Astrocyte of the cerebellum (primary cell): ENCODE data around the gene PDC.

Source experiments
- DNase-seq: peaks from one replicate; pipeline ENCODE4 v3.0.0-alpha.2; 2011; ENCODE audit warnings: low read depth
- H3K4me3 ChIP-seq: 2 replicates; pipeline ENCODE4 v1.5.1; 2011; ENCODE audit warnings: mild to moderate bottlenecking, low read depth, low read length, moderate library complexity
- in situ Hi-C: cut with HindIII; loops from 2 replicates; pipeline ENCODE4 v1.10.0; 2017; ENCODE audit warnings: low sequenced_read_pairs
- TF ChIP-seq, protein P1 (sequence below): IDR thresholded peaks from 2 replicates; pipeline ENCODE4 v1.5.1; 2012; ENCODE audit warnings: low read length, low read depth, moderate library complexity, mild to moderate bottlenecking; ENCODE audit errors: missing control alignments

Gene PDC

DNA sequence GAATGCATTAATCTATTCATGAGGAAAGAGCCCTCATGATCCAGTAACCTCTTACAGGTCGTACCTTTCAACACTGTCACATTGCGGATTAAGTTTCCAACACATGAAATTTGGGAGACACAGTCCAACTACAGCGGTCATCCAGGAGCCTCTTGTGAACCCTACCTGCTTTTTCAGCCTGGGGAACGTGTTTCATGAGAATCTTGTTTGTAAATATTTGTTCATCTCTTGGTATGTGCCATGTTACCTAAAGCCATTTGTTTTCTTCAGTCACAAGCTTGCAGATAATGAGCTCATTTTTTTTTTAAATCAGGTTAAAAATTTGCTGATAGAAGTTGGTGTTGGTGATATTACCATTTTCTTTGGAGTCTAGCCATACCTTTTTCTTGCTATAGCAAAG lies 37.2 kb upstream of the PDC start:
- in situ Hi-C loops, result loop anchor here (25.0 kb wide), 1 partner anchor 489 kb away; no protein-coding TSS in a partner anchor
- TF ChIP-seq, protein P1, sequence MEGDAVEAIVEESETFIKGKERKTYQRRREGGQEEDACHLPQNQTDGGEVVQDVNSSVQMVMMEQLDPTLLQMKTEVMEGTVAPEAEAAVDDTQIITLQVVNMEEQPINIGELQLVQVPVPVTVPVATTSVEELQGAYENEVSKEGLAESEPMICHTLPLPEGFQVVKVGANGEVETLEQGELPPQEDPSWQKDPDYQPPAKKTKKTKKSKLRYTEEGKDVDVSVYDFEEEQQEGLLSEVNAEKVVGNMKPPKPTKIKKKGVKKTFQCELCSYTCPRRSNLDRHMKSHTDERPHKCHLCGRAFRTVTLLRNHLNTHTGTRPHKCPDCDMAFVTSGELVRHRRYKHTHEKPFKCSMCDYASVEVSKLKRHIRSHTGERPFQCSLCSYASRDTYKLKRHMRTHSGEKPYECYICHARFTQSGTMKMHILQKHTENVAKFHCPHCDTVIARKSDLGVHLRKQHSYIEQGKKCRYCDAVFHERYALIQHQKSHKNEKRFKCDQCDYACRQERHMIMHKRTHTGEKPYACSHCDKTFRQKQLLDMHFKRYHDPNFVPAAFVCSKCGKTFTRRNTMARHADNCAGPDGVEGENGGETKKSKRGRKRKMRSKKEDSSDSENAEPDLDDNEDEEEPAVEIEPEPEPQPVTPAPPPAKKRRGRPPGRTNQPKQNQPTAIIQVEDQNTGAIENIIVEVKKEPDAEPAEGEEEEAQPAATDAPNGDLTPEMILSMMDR, result no peak
- no peak overlapping the region for H3K4me3 ChIP-seq
- DNase-seq, result no peak

DNA sequence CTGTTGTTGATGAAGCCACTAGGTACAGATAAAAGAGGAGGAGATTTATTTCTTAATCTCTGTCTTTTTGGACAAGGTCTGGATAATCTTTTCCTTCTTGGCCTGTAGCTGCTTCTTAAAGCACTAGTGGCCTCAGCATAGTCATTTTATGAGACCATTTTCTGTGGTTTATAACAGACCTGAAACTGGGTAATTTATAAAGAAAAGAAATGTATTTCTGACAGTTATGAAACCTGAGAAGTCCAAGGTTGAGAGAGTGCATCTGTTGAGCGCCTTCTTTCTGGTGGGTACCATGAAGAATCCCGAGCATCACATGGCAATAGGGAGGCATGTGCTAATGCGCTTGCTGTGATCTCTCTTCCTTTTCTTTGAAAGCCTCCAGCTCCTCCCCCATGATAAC lies 36.7 kb upstream of the PDC start:
- no peak overlapping the region for H3K4me3 ChIP-seq
- TF ChIP-seq, protein P1, result no peak
- in situ Hi-C loops, result loop anchor here (25.0 kb wide), 1 partner anchor 490 kb away; no protein-coding TSS in a partner anchor
- no peak for DNase-seq

DNA sequence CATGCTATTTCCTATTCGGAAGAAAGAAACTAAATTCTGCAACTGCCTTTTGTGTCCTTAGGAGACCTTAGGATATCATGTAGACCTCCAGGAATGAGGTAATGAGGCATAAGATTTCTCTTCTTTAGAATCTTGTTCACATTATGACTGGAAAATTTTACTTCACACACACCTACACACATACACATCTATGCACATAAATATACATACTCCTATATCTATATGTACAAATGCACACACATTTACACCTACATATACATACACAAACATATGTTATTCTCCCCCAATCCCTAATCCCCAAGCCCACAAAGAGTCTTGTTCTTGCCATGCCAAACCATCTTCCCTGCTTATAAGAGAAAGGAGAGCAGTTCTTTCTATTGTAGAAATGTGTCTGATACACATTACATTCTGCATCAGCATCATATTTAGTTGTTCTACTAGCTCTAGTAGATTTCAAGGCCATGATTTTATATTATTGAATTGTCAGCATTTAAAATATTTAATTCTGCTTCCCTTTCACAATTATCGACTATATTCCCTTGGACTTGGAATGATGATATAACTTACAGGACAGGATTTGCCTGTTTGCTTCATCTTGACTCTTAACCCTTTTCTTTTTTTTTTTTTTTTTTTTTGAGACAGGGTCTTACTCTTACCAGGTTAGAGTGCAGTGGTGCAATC lies 35.4 kb upstream of the PDC start:
- no peak overlapping the region for H3K4me3 ChIP-seq
- in situ Hi-C loops, result loop anchor here (25.0 kb wide), 1 partner anchor 491 kb away; no protein-coding TSS in a partner anchor
- TF ChIP-seq, protein P1, result no peak
- no peak for DNase-seq

DNA sequence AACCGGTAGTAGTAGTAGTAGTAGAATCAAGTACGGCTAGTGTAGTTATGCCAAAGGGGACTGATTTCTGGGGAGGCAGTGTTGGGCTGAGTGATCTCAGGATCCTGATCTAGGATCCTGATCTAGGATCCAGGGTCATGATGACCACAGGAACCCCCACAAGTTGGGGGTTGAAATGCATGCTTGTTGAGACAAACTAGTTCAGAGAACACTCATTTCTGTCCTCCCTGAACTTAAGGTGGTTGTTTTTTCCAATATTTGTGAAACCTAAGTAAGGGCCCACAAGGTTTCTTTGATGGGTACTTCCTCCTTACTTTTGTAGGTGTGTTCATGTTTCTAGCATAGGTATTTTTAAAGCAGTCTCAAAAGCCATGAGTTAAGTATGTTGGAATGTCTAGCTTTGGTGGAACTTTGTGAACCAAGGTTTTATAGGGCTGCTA lies 33.9 kb upstream of the PDC start:
- DNase-seq, result no peak
- TF ChIP-seq, protein P1, result no peak
- H3K4me3 ChIP-seq, result no peak overlapping the region
- in situ Hi-C loops, result loop anchor here (25.0 kb wide), 1 partner anchor 492 kb away; no protein-coding TSS in a partner anchor

DNA sequence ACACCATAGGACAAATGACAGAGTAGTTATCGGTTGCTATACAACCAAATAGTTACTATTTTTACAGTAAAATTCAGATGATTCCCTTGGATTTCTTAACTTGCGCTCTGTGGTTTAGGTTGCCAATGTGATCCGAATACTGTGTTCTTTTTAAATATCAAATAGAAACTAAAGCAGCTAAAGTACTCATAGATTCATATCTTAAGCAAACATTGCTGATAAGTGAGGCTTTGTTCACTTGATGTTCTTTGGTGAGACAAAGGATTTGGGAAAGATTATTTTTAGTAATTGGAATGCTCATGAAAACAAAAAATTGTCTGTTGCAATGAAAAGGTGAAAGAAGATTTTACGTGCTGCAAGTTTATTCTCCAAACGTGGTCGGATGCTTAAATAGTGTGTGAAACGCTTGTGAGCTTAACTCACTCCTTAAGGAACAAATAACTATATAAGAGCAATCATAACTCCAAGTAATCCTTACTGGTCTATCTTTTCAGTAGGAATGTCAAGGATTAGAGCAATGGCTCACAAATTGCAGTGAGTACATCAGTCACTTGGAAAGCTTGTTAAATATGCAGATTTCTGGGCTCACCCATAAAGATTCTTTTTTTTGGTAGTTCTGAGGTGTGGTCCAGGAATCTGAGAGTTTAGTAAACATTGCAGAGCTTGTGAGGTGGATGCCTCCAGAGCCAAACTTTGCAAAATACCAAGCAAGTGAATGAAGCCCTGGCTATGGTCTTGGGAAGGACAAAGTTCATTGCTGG lies 31.8 kb upstream of the PDC start:
- H3K4me3 ChIP-seq, result no peak overlapping the region
- TF ChIP-seq, protein P1, result no peak
- in situ Hi-C loops, result loop anchor here (25.0 kb wide), 1 partner anchor 495 kb away; no protein-coding TSS in a partner anchor
- DNase-seq, result no peak

DNA sequence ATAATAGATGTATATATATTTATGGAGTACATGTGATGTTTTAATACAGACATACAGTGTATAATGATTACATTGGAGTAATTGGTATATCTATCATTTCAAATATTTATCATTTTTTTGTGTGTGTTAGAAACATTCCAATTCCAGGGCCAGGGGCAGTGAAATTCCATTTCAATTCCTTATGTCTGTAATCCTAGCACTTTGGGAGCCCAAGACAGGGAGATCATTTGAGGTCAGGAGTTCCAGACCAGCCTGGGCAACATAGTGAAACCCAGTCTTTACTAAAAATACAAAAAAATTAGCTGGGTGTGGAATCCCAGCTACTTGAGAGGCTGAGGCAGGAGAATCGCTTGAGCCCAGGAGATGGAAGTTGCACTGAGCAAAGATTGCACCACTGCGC lies 30.4 kb upstream of the PDC start:
- no peak overlapping the region for H3K4me3 ChIP-seq
- in situ Hi-C loops, result loop anchor here (25.0 kb wide), 1 partner anchor 496 kb away; no protein-coding TSS in a partner anchor
- no peak for DNase-seq
- TF ChIP-seq, protein P1, result no peak
